A204.1 (cell line): Measurements from ENCODE around the gene RFX7.

Experiments used
- FAIRE-seq: peaks from 2 replicates; lab custom pipeline; 2012; peaks lifted over from hg19 to GRCh38; lab: Jason Lieb, UNC

RFX7 gene

GRCh38 chr15:56045068-56045748 is 198.5 kb downstream of the RFX7 start:
- FAIRE-seq: no peak

DNA sequence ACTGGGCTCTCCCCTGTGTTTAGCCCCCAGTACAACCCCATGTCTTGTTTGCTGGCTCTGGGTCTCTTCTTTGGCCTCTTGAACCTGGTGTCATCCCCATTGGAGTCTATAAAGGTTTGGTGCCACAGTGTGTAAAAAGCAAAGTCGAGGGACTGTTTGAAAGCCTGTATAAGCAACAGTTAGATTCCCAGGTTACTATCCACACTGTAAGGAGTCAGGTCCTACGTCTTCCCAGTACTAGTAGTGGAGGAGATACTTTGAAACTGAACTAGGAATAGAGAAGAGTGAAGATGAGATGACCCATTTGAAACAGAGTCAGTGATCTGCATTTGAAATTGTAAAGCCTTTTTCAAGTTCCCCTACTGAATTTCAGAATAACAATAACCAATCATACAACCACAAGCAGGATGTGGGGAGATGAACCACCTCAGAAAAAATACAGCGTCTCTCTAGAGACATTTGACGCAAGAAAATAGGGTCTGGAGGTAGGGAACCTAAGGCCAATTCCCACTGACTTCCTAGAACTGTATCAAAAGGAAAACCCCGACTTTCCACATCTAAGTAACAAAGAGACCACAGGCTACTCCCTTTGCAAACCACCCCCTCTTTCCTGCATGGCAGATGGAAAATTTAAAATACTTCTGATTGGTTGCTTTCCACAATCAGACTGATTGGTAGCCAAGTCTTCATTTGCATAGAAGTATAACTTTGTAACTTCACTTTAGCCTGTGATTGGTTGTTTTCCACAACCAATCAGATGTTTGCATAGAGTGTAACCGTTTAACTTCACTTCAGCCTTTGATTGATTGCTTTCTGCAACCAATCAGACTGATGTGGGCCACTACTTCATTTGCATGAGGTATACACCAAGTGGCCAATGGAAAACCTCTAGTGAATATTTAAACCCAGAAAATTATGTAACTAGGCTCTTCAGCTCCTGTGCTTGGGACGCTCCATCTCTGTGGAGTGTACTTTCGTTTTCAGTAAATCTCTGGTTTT is 200.4 kb downstream of the RFX7 start:
- FAIRE-seq: no peak

- FAIRE-seq: no peak
These were observed 201.2 kb downstream of the RFX7 start for GRCh38 chr15:56042498-56042897.

DNA sequence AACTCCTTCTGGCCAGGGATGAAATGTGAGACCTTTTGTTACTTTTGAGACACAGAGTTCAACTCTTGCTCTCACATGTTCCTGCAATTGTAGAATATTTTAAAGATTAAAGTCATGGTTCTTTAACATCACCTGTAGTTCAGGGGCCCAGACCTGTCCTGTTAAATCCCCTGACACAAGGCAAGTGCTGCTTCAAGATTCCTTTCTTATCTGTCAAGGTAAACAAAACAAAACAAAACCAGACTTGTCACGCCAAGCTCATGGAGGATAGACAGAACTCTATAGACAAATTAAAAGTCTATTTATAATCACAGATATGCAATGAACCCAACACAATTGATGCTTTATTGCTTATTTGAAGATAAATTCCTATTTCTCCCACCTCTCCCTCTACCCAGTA is 201.6 kb downstream of the RFX7 start:
- no peak for FAIRE-seq

DNA sequence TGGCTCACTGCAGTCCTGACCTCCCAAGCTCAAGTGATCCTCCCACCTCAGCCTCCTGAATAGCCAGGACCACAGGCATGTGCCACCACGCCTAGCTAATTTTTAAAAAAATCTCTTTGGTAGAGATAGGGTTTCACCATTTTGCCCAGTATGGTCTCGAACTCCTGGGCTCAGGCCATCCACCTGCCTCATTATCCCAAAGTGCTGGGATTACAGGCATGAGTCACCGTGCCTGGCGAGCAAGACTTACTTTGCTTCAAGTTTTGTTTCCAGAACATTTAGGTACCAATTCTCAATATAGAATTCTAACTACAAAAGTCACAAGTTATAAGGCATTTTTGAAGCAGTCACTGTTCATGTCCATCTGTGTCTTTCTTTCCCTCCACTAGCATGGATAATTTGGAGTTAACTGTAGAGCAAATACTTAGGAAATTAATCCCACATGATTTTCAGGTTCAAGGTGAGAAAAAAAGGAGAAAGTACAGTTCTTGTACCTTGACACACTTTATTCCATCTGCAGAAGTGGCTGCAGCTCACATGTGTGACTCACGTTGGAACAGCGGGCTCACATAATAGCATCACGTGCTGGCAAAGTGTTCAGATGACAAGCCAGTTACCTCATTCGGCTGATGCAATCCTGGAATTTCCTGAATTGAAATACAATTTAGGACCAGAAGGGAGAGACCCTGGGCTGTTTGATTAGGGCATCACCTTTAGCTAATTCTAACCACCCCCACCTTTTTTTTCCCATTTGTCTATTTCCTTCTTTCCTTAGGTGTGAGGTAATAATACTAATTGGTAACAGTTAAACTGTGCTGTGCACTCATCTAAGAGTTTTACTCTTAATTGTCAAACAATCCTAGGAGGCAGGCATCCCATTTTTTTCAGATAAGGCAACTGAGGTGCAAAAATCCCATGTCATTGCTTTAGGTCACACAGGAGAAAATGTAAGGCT is 203.3 kb downstream of the RFX7 start:
- FAIRE-seq: no peak

DNA sequence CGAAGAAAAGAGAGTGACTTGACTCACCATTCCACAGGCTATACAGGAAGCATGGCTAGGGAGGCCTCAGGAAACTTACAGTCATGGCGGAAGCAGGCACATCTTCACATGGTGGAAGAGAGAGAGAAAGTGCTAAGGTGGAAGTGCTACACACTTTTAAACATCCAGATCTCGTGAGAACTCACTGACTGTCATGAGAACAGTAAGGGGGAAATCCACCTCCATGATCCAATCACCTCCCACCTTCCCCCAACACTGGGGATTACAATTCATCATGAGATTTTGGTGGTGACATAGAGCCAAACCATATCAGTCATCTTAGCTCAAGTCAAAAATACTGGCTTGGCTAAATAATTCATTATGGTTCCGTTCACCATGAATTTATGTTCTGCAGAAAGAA is 205.0 kb downstream of the RFX7 start:
- FAIRE-seq: no peak

- no peak for FAIRE-seq
These were observed 205.7 kb downstream of the RFX7 start for GRCh38 chr15:56038015-56038414.
